HG03196 (cell line): ENCODE data around the gene GPR37L1.
"Not testable (repeated sequence)": the region's sequence is repeated elsewhere in the genome, so short reads cannot be mapped to it uniquely, and the experiment has no call there.

Source experiments
- ATAC-seq: cut with Tn5 transposase; IDR thresholded peaks from one replicate; pipeline ENCODE4 v1.9.1; 2021; ENCODE audit not compliant: unreplicated experiment

Gene GPR37L1

DNA sequence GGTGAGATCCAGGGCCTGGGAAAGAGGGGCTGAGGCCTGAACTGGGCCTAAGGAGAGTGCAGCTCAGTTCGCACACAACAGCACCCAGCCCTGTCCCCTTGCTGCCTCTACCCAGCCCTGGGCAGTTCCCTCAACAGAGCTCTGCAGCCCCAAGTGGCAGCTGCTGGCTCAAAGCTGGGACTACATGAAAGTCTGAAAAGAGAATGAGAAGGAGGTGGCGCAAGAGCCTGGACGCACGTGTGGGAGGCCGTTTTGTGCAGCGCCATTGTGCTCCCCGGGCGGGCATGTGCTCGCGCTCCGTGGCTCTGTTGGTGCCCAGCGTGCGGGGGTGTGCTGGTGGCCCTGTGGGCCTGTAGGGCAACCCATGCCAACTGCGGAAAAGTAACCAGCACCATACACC, 10.3 kb downstream of the GPR37L1 start:
- no peak for ATAC-seq

DNA sequence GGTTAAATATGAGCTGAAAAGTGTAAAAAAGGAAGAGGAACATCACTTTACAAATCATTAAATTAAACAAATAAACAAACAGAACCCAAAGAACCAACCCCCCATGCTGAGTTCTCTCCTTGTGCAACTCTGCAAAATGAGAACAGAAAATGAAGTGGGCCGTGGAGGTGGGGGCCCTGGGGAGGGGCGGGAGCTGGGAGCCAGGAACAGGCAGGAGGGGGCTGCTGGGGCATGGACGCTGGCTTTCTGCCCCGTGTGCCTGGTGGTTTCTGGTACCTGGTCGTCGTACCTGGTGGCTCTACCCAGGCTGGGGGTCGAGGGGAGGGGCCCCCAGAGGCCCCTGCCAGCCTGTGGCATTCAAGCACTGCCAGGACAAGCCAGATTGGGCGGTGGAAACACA, 10.8 kb downstream of the GPR37L1 start:
- no peak for ATAC-seq

DNA sequence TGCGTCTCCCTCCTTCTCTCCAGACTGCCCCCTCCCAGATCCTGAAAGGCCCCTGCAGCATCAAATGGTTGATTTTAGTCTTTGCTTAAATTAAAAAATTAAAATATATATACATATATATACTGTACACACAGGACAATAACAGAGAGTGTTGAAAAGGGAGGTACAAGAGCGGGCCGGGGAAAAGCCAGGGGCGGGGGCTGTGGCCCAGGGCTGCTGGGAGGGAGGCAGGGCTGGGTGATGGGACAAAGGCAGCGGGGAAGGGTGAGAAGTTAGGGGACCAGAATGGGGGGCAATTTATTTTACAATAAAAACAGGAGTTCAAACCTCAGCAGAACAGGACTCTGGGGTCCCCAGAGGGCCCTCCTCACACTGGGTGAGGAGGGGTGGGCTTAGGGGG, 11.3 kb downstream of the GPR37L1 start:
- no peak for ATAC-seq

DNA sequence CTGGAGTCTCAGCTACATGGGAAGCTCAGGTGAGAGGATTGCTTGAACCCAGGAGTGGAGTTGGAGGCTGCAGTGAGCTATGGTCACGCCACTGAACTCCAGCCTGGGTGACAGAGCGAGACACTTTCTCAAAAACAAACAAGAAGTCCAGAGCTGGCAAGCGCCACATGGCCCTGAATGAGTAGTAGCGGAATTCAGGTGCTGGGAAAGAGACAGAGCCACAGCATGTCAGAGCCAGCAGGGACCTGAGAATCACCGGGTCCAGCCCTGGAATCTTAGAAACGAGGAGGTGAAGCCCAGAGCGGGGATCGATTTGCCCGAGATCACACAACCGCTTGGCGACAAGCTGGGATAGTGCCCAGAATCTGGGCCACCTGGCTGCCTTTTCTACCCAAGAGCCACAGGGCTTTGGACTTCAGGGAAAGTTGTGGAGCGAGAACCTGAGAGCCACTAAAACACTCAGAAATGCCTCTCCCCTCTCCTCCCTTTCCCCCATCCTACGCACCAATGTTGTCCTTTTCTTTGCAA, 12.0 kb downstream of the GPR37L1 start:
- ATAC-seq: no peak

DNA sequence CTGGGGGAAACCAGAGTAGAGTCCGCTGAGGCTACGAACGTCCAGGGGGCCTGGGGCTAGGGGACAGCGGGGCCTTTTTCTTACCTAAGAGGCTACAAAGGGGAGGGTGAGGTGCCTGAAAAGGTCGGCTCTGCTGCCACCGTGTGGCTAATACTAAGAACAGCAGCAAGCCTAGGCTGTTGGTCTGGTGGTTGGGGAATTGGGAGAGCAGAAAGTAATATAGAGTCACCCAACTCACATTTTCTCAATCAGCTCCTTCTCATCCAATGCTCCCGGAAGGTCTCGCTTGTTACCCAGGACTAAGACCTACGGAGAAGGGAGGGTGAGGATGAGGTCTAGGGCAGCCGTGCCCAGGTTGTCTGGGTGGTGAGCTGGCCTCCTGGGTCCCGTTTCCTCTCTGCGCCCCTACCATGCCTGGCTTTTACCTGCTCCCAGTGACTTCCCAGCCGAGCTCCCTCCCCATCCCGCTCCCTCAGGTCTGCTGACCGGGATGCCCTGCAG, 12.6 kb downstream of the GPR37L1 start:
- no peak for ATAC-seq

DNA sequence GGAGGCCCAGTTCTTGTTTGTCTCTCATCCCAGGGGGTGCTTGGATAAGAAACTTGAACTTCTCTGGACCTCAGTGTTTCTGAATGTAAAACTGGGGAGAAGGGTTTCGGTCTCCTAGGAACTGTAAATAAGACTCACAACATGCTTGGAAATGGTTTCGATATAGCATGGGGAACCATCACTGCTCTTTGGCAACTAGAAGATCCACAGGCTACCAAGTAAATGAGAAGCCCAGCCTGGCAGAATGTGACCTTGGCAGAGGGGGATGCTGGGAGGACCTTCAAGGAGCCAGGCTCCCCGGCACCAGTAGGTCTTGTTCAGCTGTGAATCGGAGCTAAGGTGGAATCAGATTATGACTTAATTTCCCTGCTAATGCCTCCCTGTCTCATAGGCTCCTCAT, 18.1 kb downstream of the GPR37L1 start:
- no peak for ATAC-seq

DNA sequence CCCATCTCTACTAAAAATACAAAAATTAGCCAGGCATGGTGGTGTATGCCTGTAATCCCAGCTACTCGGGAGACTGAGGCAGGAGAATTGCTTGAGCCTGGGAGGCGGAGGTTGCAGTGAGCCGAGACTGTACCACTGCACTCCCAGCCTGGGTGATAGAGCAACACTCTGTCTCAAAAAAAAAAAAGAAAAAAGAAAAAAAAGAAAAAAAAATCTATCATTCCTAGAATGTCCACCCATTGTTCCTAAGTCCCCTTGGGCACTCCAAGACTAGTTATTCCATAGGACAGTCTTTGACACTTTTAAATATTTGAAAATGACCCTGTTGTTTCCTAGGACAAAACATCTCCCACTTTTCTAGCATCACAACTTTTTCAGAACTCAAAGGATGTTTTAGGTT, 18.8 kb downstream of the GPR37L1 start:
- not testable (repeated sequence) for ATAC-seq

DNA sequence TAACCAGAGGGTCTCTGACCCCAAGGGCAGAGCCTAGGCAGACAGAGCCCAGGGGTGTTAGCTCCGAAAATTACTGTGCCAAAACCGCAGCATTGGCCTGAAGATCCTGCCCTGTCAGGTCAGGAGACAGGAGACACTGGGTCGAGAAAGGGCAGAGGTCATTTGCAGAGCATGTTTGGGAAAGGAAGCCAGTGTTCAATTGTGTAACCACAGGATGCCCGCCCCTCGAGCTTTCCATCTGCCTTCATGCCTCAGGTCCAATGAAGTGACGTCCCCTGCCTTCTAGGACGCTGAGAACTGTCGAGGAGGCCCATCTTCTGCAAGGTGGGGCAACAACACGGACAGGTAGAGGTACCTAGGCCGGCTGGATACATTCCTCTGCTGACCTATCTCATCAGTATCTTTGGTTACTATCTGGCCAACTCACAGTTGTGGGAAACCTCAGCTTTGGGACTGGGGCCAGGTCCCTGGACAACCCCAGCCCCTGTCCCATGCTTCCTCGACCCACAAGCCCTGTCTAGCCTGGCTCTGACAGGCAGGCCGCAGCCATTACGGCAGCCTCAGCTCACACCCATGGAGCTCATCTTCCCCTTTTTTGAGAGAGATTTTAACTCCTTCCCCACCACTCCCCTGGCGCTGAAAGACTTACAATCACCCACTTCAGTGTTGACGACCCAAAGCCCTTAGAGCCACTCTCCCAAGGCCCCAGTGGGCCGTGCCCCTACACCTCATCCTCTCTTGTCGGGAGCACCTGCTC, 20.5 kb downstream of the GPR37L1 start:
- no peak for ATAC-seq

DNA sequence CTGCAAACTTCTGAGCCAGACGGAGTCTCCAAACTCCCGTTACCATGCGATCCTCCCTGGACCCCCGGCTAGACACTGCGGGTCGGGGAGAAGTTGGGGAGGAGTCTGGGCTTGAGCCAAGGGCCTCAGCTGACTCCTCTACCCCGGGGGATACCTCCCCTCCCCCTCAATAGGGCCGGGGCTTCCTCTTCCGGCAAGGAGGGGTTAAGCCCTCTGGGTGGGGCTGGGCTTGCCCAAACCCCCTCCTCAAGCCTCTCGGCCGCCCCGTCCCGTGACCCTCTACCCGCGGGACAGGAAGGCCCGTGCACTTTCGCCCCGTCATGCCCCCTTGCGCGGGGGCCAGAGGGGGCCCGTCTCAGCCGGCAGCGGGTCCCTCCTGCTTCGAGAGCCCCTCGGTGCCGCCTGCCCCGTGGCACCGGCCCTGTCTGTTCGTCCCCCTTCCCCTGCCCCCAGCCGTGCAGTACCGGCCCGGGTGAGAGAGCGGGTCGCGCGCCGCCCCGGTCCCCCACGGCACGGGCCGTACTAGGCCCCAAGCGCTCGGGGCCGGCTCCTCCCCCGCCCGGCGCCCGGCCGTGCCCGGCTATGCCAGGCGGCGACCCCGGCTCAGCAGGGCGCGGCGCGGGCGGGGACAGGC, 21.2 kb downstream of the GPR37L1 start:
- ATAC-seq: peak; percentile 36

DNA sequence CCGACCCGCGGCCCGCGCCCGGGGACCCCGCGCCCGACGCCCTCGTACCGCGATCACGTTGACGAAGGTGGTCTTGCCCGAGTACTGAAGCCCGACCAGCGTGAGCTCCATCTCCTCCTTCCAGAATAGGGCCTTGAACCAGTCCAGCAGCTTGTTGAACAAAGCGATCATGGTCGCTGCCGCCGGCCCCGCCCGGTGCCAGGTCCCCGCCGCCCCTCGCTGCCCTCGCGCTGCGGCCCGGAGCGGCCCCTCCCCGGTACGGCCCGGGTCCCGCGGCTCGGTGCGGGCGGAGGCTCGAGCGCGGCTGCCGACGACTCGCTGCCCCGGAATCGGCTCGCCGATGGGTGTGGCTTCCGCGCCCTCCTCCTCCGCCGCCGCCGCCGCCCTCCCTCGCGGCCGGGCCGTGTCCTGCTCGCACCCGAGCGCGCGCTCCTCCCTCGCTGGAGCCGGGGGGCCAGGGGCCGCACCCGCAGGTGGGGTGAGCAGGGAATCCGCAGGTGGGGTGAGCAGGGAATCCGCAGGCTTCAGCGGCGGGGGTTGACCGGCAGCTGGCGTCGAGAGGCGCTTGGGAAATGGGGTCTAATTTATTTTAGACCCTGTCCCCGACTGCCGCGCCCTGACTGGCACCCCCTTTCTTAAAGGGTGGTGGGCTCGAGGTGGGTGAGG, 21.8 kb downstream of the GPR37L1 start, which contains the start of gene ARL8A:
Gene ARL8A, minus strand, starts transcription at position 336 of the 666 bp plus-strand sequence. Its CDS starts 165 bp downstream, at position 171.
- peak; percentile 47 for ATAC-seq

DNA sequence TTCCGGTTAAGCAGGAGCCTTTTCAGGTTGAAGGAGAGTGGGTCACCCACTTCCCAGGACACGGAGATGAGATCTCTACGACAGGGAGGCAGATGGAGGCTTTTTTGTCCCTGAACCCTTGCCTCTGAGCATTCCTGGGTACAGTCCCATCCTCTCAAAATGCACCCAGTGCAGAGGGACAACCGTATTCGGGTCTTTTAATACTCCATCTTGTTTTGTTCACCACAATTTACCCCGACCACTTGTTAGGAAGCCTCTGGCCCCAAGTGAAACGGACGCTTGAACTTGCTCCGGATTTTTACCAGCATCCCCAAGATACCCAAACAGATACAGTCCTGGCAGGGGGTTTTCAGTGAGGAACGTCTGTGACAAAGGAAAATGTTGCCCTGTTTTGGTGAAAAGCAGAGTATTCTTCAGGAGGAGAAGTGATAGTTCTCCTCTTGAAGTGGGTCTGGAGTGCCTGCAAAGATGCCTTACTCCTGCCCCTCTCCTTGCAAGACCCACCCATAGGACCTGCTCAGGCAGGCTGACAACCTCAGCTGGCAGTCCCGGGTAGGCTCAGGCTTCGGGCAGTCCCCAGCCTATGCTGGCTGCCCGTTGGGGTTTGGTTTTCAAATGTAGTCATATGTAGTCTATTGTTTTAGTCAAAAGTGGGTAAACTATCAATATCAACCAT, 22.5 kb downstream of the GPR37L1 start:
- no peak for ATAC-seq

DNA sequence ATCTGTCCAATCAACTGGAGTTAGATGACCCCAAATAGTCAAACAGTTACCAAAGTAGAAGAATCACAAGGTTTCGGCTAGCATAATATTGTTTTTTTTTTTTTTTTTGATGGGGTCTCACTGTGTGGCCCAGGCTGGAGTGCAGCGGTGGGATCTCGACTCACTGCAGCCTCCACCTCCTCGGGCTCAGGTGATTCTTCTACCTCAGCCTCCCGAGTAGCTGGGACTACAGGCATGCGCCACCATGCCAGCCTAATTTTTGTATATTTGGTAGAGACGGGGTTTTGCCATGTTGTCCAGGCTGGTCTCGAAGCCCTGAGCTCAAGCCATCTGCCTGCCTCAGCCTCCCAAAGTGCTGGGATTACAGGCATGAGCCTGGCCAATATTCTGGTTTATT, 23.0 kb downstream of the GPR37L1 start:
- not testable (repeated sequence) for ATAC-seq

DNA sequence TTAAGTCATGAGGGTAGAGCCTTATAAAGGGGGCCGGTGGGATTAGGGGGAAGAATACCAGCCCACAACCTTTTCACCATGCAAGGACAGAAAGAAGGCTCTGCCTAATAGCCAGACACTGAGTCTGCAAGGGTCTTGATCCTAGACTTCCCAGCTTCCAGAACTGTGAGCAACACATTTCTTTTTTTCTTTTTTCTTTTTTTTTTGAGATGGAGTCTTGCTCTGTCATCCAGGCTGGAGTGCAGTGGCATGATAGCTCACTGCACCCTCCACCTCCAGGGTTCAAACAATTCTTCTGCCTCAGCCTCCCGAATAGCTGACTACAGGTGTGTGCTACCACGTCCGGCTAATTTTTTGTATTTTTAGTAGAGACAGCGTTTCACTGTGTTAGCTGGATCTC, 23.6 kb downstream of the GPR37L1 start:
- no peak for ATAC-seq

DNA sequence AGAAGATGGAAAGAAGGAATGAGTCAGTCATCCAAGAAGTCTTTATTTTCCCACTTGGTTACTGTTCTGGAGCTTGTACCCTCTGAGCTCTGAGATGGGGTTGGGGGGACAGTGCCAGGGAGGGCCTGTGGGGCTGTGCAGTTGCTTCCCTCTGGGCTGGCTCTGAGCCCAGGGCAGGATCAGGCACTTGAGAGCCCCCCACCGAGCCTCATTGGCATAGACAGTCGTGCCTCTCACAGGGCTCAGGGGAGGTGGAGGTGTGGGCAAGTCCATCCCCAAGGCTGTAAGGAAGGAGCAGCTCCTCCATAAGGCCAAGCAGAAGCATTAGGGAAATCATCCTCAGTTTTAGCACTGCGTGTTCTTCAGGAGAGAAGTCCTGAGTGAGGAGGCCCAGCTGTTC, 24.3 kb downstream of the GPR37L1 start:
- no peak for ATAC-seq

DNA sequence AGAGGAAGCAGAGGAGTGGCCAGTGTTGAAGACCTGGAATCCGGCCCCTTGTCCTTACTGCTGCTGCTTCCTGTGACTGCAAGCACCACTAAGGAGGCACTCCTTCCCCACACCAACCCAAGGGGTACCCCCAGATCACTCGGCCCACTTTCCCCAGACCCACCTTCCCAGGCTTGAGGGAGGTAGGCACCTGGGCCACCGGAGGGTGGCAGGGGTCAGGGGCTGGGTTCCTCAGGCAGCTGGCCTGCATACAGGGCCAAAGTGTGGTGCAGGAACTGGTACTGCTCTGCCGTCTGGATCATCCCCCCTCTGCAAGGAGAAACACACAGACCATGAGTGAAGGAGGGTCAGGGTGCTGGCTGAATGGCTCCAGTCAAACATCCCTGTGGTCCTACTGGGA, 25.7 kb downstream of the GPR37L1 start:
- no peak for ATAC-seq

DNA sequence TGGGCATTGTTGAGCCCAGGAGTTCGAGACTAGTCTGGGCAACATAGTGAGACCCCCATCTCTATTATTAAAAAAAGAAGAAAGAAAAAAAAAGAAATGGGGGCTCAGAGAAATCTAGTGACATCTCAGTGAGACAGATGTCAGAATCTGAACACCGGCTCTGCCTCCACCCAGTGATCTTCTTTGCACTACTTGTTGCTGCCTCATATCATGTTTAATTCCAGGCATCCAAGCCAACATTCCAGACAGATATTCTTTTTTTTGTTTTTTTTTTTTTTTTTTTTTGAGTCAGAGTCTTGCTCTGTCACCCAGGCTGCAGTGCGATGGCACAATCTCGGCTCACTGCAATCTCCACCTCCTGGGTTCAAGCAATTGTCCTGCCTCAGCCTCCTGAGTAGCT, 26.8 kb downstream of the GPR37L1 start:
- ATAC-seq: no peak

DNA sequence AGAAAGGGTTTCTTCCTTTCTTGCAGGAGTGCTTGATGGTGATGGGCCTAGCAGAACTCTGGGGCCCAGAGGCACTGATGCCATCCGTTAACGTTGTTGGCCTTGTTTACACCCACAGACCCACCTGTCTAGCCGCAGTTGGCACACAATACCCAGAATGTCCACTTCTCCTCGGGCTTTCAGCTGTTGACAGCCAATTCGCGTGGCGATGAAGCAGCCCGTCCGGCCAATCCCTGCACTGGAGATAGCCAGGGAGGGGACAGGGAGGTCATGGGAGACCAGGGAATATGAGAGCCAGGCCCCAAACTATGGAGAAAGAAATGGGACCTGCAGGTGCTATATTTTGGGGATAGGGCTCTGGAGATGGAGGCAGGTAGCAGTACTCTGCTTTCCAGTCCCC, 27.5 kb downstream of the GPR37L1 start:
- ATAC-seq: no peak

DNA sequence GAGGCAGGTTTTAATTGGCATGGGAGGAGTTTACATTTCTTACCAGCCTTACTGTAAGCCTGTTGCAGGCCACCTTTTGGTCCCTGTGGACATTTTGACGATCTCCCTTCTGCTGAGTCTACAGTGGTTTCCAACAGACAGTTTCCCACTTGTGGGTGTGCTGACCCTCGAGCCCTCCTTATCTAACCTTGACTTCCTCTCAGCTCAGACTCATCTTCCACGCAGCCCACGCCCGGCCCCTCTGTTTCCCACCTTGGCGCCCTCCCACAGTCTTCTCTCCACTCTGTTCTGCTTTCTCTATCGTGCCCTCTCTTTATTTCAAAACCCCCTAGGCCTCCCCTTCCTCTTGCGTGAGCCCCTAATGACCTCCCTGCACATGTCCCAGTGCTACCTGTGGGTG, 27.9 kb downstream of the GPR37L1 start:
- ATAC-seq: no peak

DNA sequence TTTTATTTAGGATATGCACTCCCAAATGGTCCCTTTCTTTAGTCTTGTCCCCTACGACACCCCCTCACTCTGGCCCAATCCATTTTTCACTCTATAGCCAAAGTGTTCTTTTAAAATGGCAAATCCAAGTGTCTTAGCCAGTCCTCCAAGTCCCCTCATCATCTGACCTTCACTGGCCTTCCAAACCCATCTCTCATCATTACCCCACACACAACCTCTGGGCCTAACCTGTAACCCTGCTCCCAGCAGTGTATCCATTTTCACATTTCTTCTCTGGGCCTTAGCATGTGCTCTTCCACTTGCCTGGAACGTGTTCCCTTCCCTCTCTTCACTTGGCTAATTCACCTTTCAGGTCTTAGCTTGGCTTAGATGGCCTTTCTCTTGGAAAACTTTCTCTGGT, 28.3 kb downstream of the GPR37L1 start:
- ATAC-seq: no peak

DNA sequence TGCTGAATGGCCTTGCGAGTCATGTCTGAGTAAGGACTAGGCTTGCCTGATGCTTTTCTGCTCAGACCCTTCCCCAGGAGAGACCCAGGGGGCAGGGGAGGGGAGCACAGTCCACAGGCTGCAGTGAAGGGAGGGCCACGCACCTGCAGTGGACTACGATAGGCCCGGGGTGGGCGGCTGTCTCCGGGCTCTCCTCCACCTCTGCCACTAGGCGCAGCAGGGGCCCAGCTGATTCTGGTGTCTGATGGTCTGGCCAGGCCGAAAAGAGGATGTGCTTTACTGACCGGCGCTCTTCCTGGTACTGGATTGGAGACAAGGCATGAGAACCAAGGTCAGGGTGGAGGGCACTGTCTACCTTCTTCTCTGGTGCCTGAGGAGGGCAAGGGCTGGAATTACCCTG, 29.7 kb downstream of the GPR37L1 start:
- ATAC-seq: no peak

DNA sequence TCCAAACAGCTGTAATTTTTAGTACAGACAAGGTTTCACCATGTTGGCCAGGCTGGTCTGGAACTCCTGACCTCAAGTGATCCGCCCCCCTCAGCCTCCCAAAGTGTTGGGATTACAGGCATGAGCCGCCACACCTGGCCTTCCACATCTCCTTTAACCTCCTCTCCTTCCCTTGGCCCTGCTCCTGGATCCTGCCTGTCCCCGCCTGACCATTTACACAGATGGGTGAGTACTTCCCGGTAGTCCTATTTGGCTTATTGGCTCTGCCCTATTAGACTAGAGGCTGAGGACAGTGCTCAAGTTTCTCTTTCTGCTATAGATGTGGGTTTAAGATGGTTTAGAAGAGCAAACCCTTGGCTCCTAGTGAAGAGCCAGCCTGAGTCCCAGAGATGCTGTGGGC, 30.6 kb downstream of the GPR37L1 start:
- ATAC-seq: no peak
